CD4-positive, alpha-beta T cell (primary cell): Measurements from ENCODE around the gene GMFB. TPM values are rescaled to one million over a fixed set of nuclear protein-coding genes. Genes with fewer than 3 reads are reported as not detected.

ENCODE experiments used
- ATAC-seq: fragments of 200-7000 bp; cut with Tn5 transposase; one replicate; pipeline ENCODE4 v1.10.0; 2022; ENCODE audit warnings: mild to moderate bottlenecking; ENCODE audit not compliant: poor library complexity
- CTCF ChIA-PET: fragments of 350-600 bp; sonication (Branson Sonifier 250); formaldehyde crosslinking; loops from one replicate; lab custom pipeline; 2021; ENCODE audit warnings: antibody characterized with exemption, inconsistent platforms; lab: Charles Lee
- POLR2A ChIA-PET: fragments of 350-600 bp; sonication (Branson Sonifier 250); formaldehyde crosslinking; loops from one replicate; lab custom pipeline; 2021; ENCODE audit warnings: antibody characterized with exemption, inconsistent platforms; lab: Charles Lee
- DNase-seq, 14 experiments: peaks; one replicate each; pipeline ENCODE4 v3.0.0-alpha.2; 2013 to 2020; ENCODE audit warnings: mixed read lengths in 2 of 14
- H3K27ac ChIP-seq, 2 donors: one replicate each; pipeline versions ENCODE4 v1.5.1 to v1.7.0; 2013; ENCODE audit warnings: low read length in 2 of 2, low read depth in 1 of 2, mild to moderate bottlenecking in 1 of 2
- H3K27me3 ChIP-seq, 2 experiments: 1 replicate in 1 of 2; 2 replicates in 1 of 2; pipeline versions ENCODE4 v1.6.1 to v1.7.0; 2013; ENCODE audit warnings: low read length in 2 of 2, control low read depth in 1 of 2, mild to moderate bottlenecking in 1 of 2, moderate library complexity in 1 of 2; ENCODE audit not compliant: insufficient read depth in 2 of 2, control insufficient read depth in 1 of 2
- H3K36me3 ChIP-seq: one replicate; pipeline ENCODE4 v1.6.1; 2013; ENCODE audit warnings: low read length, control low read depth; ENCODE audit not compliant: insufficient read depth
- H3K4me1 ChIP-seq: one replicate; pipeline ENCODE4 v1.6.1; 2013; ENCODE audit warnings: low read length, control low read depth; ENCODE audit not compliant: insufficient read depth
- H3K4me3 ChIP-seq: one replicate; pipeline ENCODE4 v1.5.1; 2013; ENCODE audit warnings: mild to moderate bottlenecking, low read length, moderate library complexity
- H3K9me3 ChIP-seq, 2 experiments: 1 replicate in 1 of 2; 2 replicates in 1 of 2; pipeline versions ENCODE4 v1.6.1 to v1.7.0; 2013; ENCODE audit warnings: low read length in 2 of 2, mild to moderate bottlenecking in 2 of 2, control low read depth in 1 of 2, moderate library complexity in 1 of 2; ENCODE audit not compliant: control insufficient read depth in 1 of 2, insufficient read depth in 1 of 2
- H3K27ac Mint-ChIP-seq: one replicate; pipeline ENCODE4 v1.8.0; 2020; ENCODE audit warnings: mixed read lengths
- H3K27me3 Mint-ChIP-seq: one replicate; pipeline ENCODE4 v1.8.0; 2021; ENCODE audit warnings: mixed read lengths
- H3K36me3 Mint-ChIP-seq: one replicate; pipeline ENCODE4 v1.8.0; 2021; ENCODE audit warnings: low read depth, mixed read lengths
- H3K4me1 Mint-ChIP-seq: one replicate; pipeline ENCODE4 v1.8.0; 2021; ENCODE audit warnings: low read depth, mixed read lengths
- H3K4me3 Mint-ChIP-seq: one replicate; pipeline ENCODE4 v1.8.0; 2020; ENCODE audit warnings: mild to moderate bottlenecking, mixed read lengths
- H3K9me3 Mint-ChIP-seq: one replicate; pipeline ENCODE4 v1.8.0; 2020; ENCODE audit warnings: mixed read lengths
- CTCF ChIP-seq: fragments of 200-600 bp; IDR thresholded peaks from one replicate; pipeline ENCODE4 v1.8.0; 2022; ENCODE audit warnings: antibody characterized with exemption, mild to moderate bottlenecking
- intact Hi-C, 2 experiments: fragments of 100-400 bp; cut with DNase I in 1 of 2; cut with micrococcal nuclease in 1 of 2; formaldehyde crosslinking; loops; one replicate each; pipeline versions ENCODE4 v1.15.1 to v1.9.0; 2023 to 2025; cut with DNase I, micrococcal nuclease
- total RNA-seq, 174 experiments: library from RNA in 2 of 174; stranded (reverse) in 2 of 174; gene quantifications; one replicate each; pipeline ENCODE4 v1.2.3 and lab custom pipeline; 2021 to 2026

Gene GMFB
- total RNA-seq, 2 experiments from 2014 or later: 39.5 to 43.5 TPM

- no peaks in the 10 kb centered on the region for H3K27me3 ChIP-seq
- Mint-ChIP-seq H3K9me3 (no peaks in the 10 kb centered on the region), H3K36me3 (peaks cover 70% of the 10 kb centered on the region), H3K27me3 (no peaks in the 10 kb centered on the region), H3K4me3 (no peak overlapping the region), H3K4me1 (peaks cover 3% of the 10 kb centered on the region), H3K27ac (no peak overlapping the region)
- H3K36me3 ChIP-seq: peaks cover 36% of the 10 kb centered on the region
- ATAC-seq: no peak
- no peak for DNase-seq
- ChIA-PET CTCF (no interaction called here), POLR2A (no interaction called here)
- H3K4me3 ChIP-seq: no peak overlapping the region
- H3K4me1 ChIP-seq: no peaks in the 10 kb centered on the region
- H3K27ac ChIP-seq: no peak overlapping the region
- H3K9me3 ChIP-seq: no peaks in the 10 kb centered on the region
- intact Hi-C loops: no loop called here
- no peak for TF ChIP-seq CTCF
Measured at GRCh38 chr14:54524410-54524809, 35.6 kb upstream of the GMFB start.

DNA sequence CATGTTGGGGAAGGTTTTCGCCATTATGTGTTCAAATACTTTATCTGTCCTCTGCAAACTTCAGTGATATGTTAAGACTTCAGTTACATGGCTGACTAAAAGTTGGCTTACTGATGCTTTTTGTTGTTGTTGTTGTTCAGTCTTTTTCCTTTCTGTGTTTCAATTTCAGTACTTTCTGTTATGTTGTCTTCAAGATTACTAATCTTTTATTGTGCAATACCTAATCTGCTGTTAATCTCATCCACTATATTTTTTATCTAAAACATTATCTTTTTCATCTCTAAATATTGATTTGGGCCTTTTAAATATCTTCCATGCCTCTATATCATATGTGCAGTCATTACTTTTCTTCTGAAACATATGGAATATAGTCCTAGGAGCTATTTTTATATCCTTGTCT lies 27.9 kb upstream of the GMFB start:
- intact Hi-C loops: loop anchor here in 1 of 2 experiments (10.0 kb wide), 1 partner anchor 538 kb away; the partner anchor contains the start of gene MAPK1IP1L
- ChIA-PET CTCF (no interaction called here), POLR2A (no interaction called here)
- H3K27me3 ChIP-seq: no peaks in the 10 kb centered on the region
- H3K27ac ChIP-seq: no peak overlapping the region
- no peak overlapping the region for H3K4me3 ChIP-seq
- H3K4me1 ChIP-seq: peaks cover 8% of the 10 kb centered on the region
- H3K27ac Mint-ChIP-seq: no peak overlapping the region
- DNase-seq (no peak), ATAC-seq (no peak)
- no peak for TF ChIP-seq CTCF
- no peak overlapping the region for H3K4me3 Mint-ChIP-seq
- H3K9me3 ChIP-seq: peaks cover 4 to 6% of the 10 kb centered on the region in 2 experiments
- peaks cover 59% of the 10 kb centered on the region for H3K36me3 Mint-ChIP-seq
- H3K9me3 Mint-ChIP-seq: peaks cover 4% of the 10 kb centered on the region
- peaks cover 47% of the 10 kb centered on the region for H3K4me1 Mint-ChIP-seq
- H3K27me3 Mint-ChIP-seq: no peaks in the 10 kb centered on the region
- H3K36me3 ChIP-seq: peaks cover 2% of the 10 kb centered on the region

DNA sequence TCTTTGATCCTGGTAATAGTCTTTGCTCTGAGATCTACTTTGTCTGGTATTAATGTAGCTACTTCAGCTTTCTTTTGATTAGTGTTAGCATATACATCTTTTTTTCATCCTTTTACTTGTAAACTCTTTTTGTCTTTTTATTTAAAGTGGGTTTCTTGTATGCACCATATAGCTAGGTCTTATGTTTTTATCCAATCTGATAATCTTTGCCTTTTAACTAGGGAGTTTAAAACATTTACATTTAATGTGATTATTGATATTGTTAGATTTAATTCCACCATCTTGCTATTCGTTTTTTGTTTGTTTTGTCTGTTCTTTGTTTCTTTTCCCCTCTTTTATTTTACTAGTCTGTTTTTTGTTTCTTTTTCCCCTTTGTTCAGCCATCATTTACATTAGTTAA lies 26.9 kb upstream of the GMFB start:
- DNase-seq: no peak
- Mint-ChIP-seq H3K9me3 (peaks cover 4% of the 10 kb centered on the region), H3K36me3 (peaks cover 59% of the 10 kb centered on the region), H3K27ac (no peak overlapping the region), H3K27me3 (no peaks in the 10 kb centered on the region), H3K4me3 (no peak overlapping the region), H3K4me1 (peaks cover 57% of the 10 kb centered on the region)
- ATAC-seq: no peak
- intact Hi-C loops: loop anchor here in 1 of 2 experiments (10.0 kb wide), 1 partner anchor 539 kb away; the partner anchor contains the start of gene MAPK1IP1L
- Histone ChIP-seq H3K27me3 (no peaks in the 10 kb centered on the region), H3K9me3 (peaks cover 4 to 6% of the 10 kb centered on the region in 2 experiments), H3K36me3 (peaks cover 2% of the 10 kb centered on the region), H3K4me1 (peaks cover 16% of the 10 kb centered on the region), H3K4me3 (no peak overlapping the region), H3K27ac (no peak overlapping the region)
- TF ChIP-seq CTCF: no peak
- ChIA-PET POLR2A (no interaction called here), CTCF (no interaction called here)
